Ishikawa (cell line): ENCODE data around the gene TUT1.

Experiments
- CEBPB ChIP-seq: IDR thresholded peaks from 2 replicates; pipeline ENCODE4 v1.6.1; 2012
- CREB1 ChIP-seq: IDR thresholded peaks from 2 replicates; pipeline ENCODE4 v1.6.1; 2012; ENCODE audit warnings: low read depth
- EGR1 ChIP-seq: IDR thresholded peaks from 2 replicates; pipeline ENCODE4 v1.6.1; 2012
- FOXM1 ChIP-seq: IDR thresholded peaks from 2 replicates; pipeline ENCODE4 v1.6.1; 2012; ENCODE audit warnings: low read depth, borderline replicate concordance
- MAX ChIP-seq: IDR thresholded peaks from 2 replicates; pipeline ENCODE4 v1.6.1; 2012
- NFIC ChIP-seq: IDR thresholded peaks from 2 replicates; pipeline ENCODE4 v1.6.1; 2012
- RAD21 ChIP-seq: IDR thresholded peaks from 2 replicates; pipeline ENCODE4 v1.6.1; 2012; ENCODE audit warnings: low read depth
- TAF1 ChIP-seq: IDR thresholded peaks from 2 replicates; pipeline ENCODE4 v1.6.1; 2012; ENCODE audit warnings: low read depth, mild to moderate bottlenecking
- TCF12 ChIP-seq: IDR thresholded peaks from 2 replicates; pipeline ENCODE4 v1.6.1; 2012; ENCODE audit warnings: low read depth
- TEAD4 ChIP-seq: IDR thresholded peaks from 2 replicates; pipeline ENCODE4 v1.6.1; 2012
- YY1 ChIP-seq: IDR thresholded peaks from 2 replicates; pipeline ENCODE4 v1.6.1; 2012; ENCODE audit warnings: low read depth
- ZBTB7A ChIP-seq: IDR thresholded peaks from 2 replicates; pipeline ENCODE4 v1.6.1; 2012; ENCODE audit warnings: low read depth
- TF ChIP-seq, protein P1 (sequence below): IDR thresholded peaks from 2 replicates; pipeline ENCODE4 v1.6.1; 2012; ENCODE audit warnings: low read depth, mild to moderate bottlenecking
- TF ChIP-seq, protein P2 (sequence below): IDR thresholded peaks from 2 replicates; pipeline ENCODE4 v1.6.1; 2012

TUT1 gene

GRCh38 chr11:62605467-62605866, 14.1 kb upstream of the TUT1 start:
- TF ChIP-seq RAD21 (no peak), NFIC (no peak), TAF1 (no peak), ZBTB7A (no peak), MAX (no peak)
- TF ChIP-seq, protein P1, sequence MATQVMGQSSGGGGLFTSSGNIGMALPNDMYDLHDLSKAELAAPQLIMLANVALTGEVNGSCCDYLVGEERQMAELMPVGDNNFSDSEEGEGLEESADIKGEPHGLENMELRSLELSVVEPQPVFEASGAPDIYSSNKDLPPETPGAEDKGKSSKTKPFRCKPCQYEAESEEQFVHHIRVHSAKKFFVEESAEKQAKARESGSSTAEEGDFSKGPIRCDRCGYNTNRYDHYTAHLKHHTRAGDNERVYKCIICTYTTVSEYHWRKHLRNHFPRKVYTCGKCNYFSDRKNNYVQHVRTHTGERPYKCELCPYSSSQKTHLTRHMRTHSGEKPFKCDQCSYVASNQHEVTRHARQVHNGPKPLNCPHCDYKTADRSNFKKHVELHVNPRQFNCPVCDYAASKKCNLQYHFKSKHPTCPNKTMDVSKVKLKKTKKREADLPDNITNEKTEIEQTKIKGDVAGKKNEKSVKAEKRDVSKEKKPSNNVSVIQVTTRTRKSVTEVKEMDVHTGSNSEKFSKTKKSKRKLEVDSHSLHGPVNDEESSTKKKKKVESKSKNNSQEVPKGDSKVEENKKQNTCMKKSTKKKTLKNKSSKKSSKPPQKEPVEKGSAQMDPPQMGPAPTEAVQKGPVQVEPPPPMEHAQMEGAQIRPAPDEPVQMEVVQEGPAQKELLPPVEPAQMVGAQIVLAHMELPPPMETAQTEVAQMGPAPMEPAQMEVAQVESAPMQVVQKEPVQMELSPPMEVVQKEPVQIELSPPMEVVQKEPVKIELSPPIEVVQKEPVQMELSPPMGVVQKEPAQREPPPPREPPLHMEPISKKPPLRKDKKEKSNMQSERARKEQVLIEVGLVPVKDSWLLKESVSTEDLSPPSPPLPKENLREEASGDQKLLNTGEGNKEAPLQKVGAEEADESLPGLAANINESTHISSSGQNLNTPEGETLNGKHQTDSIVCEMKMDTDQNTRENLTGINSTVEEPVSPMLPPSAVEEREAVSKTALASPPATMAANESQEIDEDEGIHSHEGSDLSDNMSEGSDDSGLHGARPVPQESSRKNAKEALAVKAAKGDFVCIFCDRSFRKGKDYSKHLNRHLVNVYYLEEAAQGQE = no peak

DNA sequence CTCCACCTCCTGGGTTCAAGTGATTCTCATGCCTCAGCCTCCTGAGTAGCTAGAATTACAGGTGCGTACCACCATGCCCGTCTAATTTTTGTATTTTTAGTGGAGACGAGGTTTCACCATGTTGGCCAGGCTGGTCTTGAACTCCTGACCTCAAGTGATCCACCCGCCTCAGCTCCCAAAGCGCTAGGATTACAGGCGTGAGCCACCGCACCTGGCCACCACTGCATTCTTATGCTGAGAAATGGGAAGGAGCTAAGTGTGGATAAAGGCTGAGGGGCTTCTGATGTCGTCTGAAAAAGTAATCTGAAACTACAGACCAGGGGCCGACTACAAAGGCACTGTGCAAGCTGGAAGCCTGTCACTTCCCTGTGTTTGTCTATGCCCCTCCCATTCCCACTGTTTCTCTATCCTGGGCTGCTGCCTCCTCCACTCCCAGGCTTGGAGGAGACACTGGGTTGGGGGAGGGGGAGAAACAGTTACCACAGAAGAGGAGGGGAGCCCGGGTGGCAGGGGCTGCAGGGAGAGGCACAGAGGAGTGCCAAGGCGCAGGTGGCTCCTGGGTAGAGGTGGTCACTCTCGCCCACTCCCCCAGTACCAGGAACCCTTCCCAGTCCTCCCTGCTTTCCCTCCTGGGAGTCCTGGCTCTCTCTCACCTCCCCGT, 13.3 kb upstream of the TUT1 start:
- TF ChIP-seq, protein P1 = no peak
- TF ChIP-seq CEBPB (no peak), TAF1 (no peak), FOXM1 (no peak), ZBTB7A (no peak), NFIC (no peak), MAX (no peak), TEAD4 (no peak), CREB1 (no peak)

DNA sequence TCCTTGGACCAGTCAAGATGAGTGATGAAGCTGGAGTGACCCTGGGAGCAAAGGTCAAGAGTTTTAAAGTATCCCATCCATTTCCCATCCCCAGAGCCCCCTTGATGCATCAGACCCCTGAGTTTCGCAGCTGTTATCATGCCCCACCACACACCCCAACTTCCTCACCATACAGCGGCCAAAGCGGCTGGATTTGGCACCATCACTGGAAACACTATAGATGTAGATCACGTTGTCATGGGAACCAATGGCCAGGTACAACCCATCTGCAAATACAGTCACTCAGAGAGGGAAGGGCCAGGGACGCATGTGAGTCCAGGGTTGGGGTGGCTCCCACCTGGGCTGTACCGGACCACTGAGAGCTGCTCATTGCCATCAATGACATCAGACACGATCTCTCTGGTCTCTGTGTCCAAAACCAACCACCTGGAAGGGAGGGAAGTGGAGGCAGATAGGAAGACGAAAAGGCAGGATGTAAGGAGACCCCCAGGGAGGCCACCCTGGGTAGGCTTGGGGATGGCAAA, 12.5 kb upstream of the TUT1 start:
- TF ChIP-seq CEBPB (no peak), TEAD4 (no peak), TCF12 (no peak), YY1 (no peak), MAX (no peak), RAD21 (no peak), NFIC (no peak), TAF1 (no peak), ZBTB7A (no peak), EGR1 (no peak)
- TF ChIP-seq, protein P1 = no peak

GRCh38 chr11:62603072-62603408, 11.7 kb upstream of the TUT1 start:
- TF ChIP-seq TEAD4 (no peak), FOXM1 (no peak), EGR1 (no peak), TAF1 (no peak), CREB1 (no peak), MAX (no peak), ZBTB7A (no peak), NFIC (no peak), RAD21 (no peak), CEBPB (no peak)
- TF ChIP-seq, protein P2, sequence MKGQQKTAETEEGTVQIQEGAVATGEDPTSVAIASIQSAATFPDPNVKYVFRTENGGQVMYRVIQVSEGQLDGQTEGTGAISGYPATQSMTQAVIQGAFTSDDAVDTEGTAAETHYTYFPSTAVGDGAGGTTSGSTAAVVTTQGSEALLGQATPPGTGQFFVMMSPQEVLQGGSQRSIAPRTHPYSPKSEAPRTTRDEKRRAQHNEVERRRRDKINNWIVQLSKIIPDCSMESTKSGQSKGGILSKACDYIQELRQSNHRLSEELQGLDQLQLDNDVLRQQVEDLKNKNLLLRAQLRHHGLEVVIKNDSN = no peak
